Measurements from ENCODE around the gene TMEM179.

Gene TMEM179

DNA sequence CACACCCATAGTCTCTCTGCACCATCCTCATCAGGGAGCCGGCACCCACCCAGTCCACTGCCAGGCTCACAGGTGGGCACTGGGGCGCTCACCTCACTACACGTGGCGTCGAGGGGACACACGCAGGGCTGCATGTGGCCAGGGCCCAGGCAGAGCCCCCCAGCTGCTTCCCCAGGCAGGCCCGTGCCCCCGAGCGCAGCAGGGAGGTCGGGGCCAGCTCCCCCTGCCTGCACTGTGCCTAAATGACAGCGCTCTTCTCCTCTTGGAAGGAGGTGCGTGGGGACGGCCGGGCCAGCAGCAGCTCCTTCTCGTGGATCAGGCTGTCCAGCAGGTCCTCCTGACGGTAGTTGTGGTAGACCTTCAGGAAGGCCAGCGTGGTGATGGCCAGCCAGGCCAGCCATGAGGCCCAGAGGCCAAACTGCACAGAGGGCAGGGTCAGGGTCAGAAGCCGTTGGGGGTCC is 11.3 kb downstream of the TMEM179 start:
- H3K4me1 ChIP-seq (ENCODE audit: control insufficient read depth, low read length): no peaks in the 10 kb centered on the region
- no peaks in the 10 kb centered on the region for H4K20me1 ChIP-seq (ENCODE audit: control insufficient read depth, insufficient read depth, low read depth, low read length)
- no peak overlapping the region for H3K27ac ChIP-seq (ENCODE audit: low read depth, low read length)
- H3K9me3 ChIP-seq (ENCODE audit: control insufficient read depth, insufficient read depth, low read length): no peaks in the 10 kb centered on the region
- H3K9me2 ChIP-seq (replicated peaks; ENCODE audit: control insufficient read depth, low read length): no peaks in the 10 kb centered on the region
- H3K36me3 ChIP-seq (ENCODE audit: control insufficient read depth, low read length): no peaks in the 10 kb centered on the region
- H3K79me2 ChIP-seq (ENCODE audit: control insufficient read depth, low read length): no peaks in the 10 kb centered on the region
- TF ChIP-seq EZH2phosphoT487 (IDR thresholded peaks at IDR 0.05; ENCODE audit: borderline replicate concordance, low read length): no peak
- TF ChIP-seq, protein P1, sequence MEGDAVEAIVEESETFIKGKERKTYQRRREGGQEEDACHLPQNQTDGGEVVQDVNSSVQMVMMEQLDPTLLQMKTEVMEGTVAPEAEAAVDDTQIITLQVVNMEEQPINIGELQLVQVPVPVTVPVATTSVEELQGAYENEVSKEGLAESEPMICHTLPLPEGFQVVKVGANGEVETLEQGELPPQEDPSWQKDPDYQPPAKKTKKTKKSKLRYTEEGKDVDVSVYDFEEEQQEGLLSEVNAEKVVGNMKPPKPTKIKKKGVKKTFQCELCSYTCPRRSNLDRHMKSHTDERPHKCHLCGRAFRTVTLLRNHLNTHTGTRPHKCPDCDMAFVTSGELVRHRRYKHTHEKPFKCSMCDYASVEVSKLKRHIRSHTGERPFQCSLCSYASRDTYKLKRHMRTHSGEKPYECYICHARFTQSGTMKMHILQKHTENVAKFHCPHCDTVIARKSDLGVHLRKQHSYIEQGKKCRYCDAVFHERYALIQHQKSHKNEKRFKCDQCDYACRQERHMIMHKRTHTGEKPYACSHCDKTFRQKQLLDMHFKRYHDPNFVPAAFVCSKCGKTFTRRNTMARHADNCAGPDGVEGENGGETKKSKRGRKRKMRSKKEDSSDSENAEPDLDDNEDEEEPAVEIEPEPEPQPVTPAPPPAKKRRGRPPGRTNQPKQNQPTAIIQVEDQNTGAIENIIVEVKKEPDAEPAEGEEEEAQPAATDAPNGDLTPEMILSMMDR (IDR thresholded peaks at IDR 0.05; ENCODE audit: low read depth, low read length, poor library complexity, severe bottlenecking): no peak
- no peak overlapping the region for H3K4me2 ChIP-seq (ENCODE audit: low read length)
- no peak overlapping the region for H3K4me3 ChIP-seq (ENCODE audit: low read length)
- H3K27me3 ChIP-seq (ENCODE audit: control insufficient read depth, low read length): no peaks in the 10 kb centered on the region
- no peaks in the 10 kb centered on the region for H3F3A ChIP-seq (ENCODE audit: control insufficient read depth, insufficient read depth)

DNA sequence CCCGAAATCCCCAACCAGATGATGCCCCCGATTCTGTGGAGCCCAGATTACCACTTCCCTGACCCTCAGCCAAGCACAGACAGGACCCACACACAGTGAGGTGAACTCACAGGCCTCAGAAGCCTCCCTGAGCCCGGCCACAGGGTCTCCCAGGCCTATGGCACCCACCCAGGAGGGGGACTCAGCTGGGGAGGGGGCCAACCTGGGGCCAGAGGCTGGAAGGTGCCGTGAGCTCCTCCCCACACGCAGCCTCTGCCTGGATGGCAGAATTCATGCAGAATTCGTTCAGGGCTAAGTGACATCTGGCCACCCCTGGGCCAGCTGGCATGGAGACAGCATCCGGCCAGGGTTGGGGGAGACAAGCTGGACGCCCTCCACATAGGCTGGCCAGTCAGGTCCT is 11.8 kb downstream of the TMEM179 start:
- no peaks in the 10 kb centered on the region for H4K20me1 ChIP-seq (ENCODE audit: control insufficient read depth, insufficient read depth, low read depth, low read length)
- no peak overlapping the region for H3K4me2 ChIP-seq (ENCODE audit: low read length)
- H3K4me1 ChIP-seq (ENCODE audit: control insufficient read depth, low read length): no peaks in the 10 kb centered on the region
- no peaks in the 10 kb centered on the region for H3K9me2 ChIP-seq (replicated peaks; ENCODE audit: control insufficient read depth, low read length)
- H3K9me3 ChIP-seq (ENCODE audit: control insufficient read depth, insufficient read depth, low read length): no peaks in the 10 kb centered on the region
- no peaks in the 10 kb centered on the region for H3K79me2 ChIP-seq (ENCODE audit: control insufficient read depth, low read length)
- H3K27me3 ChIP-seq (ENCODE audit: control insufficient read depth, low read length): no peaks in the 10 kb centered on the region
- no peak overlapping the region for H3K27ac ChIP-seq (ENCODE audit: low read depth, low read length)
- no peaks in the 10 kb centered on the region for H3F3A ChIP-seq (ENCODE audit: control insufficient read depth, insufficient read depth)
- no peak overlapping the region for H3K4me3 ChIP-seq (ENCODE audit: low read length)
- no peaks in the 10 kb centered on the region for H3K36me3 ChIP-seq (ENCODE audit: control insufficient read depth, low read length)
- TF ChIP-seq EZH2phosphoT487 (IDR thresholded peaks at IDR 0.05; ENCODE audit: borderline replicate concordance, low read length): no peak
- TF ChIP-seq, protein P1 (IDR thresholded peaks at IDR 0.05; ENCODE audit: low read depth, low read length, poor library complexity, severe bottlenecking): no peak

DNA sequence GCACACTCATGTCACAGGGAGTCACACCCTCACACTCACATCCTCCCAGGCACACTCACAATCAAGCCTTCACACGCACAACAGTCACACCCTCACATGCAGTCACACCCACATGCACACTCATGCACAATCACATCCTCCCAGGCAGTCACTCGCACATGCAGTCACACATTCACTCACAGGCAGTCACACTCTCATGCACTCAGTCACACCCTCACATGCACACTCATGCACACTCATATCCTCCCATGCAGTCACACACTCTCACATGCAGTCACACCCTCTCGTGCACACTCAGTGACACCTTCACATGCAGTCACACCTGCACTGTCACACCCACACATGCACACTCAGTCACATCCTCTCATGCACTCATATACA is 12.3 kb downstream of the TMEM179 start:
- H3K4me3 ChIP-seq (ENCODE audit: low read length): no peak overlapping the region
- no peaks in the 10 kb centered on the region for H3K4me1 ChIP-seq (ENCODE audit: control insufficient read depth, low read length)
- TF ChIP-seq, protein P1 (IDR thresholded peaks at IDR 0.05; ENCODE audit: low read depth, low read length, poor library complexity, severe bottlenecking): no peak
- TF ChIP-seq EZH2phosphoT487 (IDR thresholded peaks at IDR 0.05; ENCODE audit: borderline replicate concordance, low read length): no peak
- H3K79me2 ChIP-seq (ENCODE audit: control insufficient read depth, low read length): no peaks in the 10 kb centered on the region
- no peak overlapping the region for H3K4me2 ChIP-seq (ENCODE audit: low read length)
- H3F3A ChIP-seq (ENCODE audit: control insufficient read depth, insufficient read depth): no peaks in the 10 kb centered on the region
- no peaks in the 10 kb centered on the region for H3K36me3 ChIP-seq (ENCODE audit: control insufficient read depth, low read length)
- no peaks in the 10 kb centered on the region for H3K9me3 ChIP-seq (ENCODE audit: control insufficient read depth, insufficient read depth, low read length)
- H3K9me2 ChIP-seq (replicated peaks; ENCODE audit: control insufficient read depth, low read length): no peaks in the 10 kb centered on the region
- H3K27me3 ChIP-seq (ENCODE audit: control insufficient read depth, low read length): no peaks in the 10 kb centered on the region
- H3K27ac ChIP-seq (ENCODE audit: low read depth, low read length): no peak overlapping the region
- no peaks in the 10 kb centered on the region for H4K20me1 ChIP-seq (ENCODE audit: control insufficient read depth, insufficient read depth, low read depth, low read length)

All from DOHH2 (cell line).